Stimulated activated CD8-positive, alpha-beta memory T cell treated with anti-CD3 and anti-CD28 coated beads, Interleukin-4, amount 100 ng/mL, for 48 hours (primary cell): ENCODE data around the gene FAM13A.
"Not testable (repeated sequence)": the region's sequence is repeated elsewhere in the genome, so short reads cannot be mapped to it uniquely, and the experiment has no call there.

Experiments used
- DNase-seq: peaks from one replicate; pipeline ENCODE4 v3.0.0-alpha.2; 2020

Gene FAM13A

GRCh38 chr4:89039730-89040338 is 17.2 kb downstream of the FAM13A start:
- no peak for DNase-seq

DNA sequence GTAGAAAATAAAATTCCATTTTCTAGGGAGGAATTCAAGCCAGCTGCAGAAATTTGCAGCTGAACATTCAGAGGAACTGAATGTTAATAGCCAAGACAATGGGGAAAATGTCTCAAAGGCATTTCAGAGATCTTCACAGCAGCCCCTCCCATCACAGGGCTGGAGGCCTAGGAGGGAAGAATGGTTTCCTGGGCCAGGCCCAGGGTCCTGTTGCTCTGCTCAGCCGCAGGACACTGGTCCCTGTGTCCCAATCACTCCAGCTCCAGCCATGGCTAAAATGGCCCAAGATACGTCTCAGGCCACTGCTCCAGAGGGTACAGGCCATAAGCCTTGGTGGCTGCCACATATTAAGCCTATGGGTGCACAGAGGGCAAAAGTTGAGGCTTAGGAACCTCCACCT is 20.4 kb downstream of the FAM13A start:
- no peak for DNase-seq

GRCh38 chr4:89031272-89031671 is 25.7 kb downstream of the FAM13A start:
- DNase-seq = no peak

DNA sequence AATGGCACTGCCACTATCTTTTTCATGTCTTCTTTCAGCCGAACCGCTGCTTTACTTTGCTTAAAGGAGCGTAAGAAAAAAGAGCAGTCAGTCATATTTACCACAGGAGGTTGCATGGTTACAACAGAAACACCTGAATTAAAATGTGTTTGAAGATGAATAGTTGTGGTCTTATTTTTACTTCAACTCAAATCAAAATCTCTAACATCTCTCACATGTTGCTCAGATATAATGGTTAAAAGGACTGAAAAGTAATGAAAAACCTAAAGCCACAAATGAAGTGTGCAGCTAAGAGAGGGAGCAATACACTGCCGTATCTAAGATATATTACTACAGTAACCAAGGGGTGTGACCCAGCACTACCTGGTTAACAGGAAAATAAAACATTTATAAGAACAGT is 27.4 kb downstream of the FAM13A start:
- DNase-seq = no peak

GRCh38 chr4:89026542-89026941 is 30.4 kb downstream of the FAM13A start:
- no peak for DNase-seq

DNA sequence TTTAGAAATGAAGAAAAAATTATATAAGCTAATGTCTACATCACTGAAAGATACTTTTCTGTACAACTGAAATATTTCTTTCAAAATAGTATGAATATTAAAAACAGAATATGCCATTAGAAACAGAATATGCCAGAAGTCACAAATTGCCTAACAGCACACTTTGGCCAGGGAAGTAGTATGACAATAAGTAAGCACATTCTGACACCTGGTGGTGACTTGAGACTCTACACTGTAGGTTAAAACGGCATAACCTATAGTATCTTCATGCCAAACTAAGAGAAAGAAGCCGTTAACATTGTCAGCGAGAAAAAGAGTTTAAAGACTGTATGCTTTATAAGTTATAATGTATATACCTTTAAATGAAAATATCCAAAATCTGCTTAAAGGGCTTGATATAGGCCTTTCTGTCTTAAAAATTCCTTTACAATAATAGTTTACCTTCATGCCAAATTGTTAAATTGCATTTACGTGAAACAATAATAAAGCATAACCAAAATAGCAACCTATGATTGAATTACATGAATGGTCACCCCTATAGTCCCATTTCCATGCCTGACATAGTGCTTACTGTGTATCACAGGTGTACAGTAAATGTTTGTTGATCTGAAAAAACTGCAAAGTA is 32.8 kb downstream of the FAM13A start:
- peak; percentile 41 for DNase-seq

DNA sequence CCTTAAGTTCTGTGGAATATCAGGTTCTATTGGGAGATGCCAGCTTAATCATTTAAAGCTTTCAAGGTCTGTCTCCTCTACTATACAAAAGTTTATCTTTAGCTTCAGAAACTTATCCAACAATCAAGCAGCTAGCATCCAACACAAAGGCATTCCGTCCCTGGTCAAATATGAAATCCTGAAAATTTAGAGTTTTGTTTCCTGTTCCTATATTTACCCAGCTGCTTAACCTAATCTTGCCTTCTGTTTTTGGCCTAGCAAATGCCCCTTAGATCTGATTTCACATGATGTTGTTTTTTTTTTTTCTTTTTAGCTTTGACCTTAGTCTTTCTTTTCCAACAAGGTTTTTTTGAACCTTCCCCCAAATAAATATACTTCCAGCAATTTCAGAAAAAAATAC is 33.8 kb downstream of the FAM13A start:
- DNase-seq = no peak

- DNase-seq = no peak
These were observed 34.4 kb downstream of the FAM13A start for GRCh38 chr4:89022426-89023128.

- no peak for DNase-seq
These were observed 35.3 kb downstream of the FAM13A start for GRCh38 chr4:89021684-89022083.

DNA sequence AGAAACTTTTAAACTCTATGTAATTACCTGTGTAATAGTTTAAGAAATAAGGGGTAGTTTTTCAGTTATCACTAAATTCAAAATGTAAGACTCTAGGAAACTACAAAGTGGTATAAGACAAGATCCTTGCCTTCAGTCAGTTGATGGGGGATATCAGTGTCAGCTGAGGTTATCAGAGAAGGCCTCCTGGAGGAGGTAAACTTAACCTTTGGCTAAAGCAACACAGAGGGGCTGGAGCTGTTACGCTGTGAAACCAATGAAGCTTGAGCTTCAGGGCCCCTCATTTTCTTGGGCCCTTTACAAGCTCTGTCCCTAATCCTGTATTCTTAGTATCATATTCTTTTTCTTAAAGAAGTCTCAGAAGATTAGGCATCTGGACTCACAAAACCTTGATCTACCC is 35.9 kb downstream of the FAM13A start:
- DNase-seq = no peak

GRCh38 chr4:89014897-89015296 is 42.1 kb downstream of the FAM13A start:
- not testable (repeated sequence) for DNase-seq

GRCh38 chr4:89009761-89010369 is 47.1 kb downstream of the FAM13A start:
- no peak for DNase-seq

DNA sequence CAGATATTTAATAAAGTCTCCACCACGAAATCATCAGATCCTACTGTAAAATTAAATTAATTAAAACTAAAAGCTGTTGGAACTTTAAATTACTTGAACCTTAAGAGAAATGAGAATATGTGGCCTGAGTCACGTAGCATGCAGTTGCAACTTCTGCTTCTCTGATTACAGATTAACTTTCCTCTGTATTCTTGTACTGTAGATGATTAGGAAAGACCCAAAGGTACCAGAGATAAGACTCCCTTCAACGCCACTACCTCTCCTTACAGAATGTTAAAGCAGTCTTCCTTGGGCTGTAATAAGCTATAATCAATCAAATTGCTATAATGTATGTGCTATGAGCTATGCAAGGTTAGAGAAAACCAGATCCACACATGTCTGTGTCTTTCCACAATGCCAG is 47.9 kb downstream of the FAM13A start:
- DNase-seq = no peak

DNA sequence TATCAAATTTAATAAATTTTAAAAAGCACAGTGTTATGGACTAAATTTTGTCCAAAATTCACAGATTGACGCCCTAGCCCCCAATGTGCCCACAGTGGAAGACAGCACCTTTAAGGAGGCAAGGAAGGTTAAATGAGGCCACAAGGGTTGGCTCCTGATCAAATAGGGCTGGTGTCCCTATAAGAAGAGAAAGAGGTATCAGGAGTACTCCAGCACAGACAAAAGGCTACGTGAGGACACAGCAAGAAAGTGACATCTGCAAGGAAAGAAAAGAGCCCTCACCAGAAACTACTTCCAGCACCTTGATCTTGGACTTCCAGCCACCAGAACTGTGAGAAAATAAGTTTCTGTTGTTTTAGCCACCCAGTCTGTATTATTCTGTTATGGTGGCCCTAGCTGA is 48.8 kb downstream of the FAM13A start:
- no peak for DNase-seq

GRCh38 chr4:89007338-89007939 is 49.5 kb downstream of the FAM13A start:
- DNase-seq = no peak

DNA sequence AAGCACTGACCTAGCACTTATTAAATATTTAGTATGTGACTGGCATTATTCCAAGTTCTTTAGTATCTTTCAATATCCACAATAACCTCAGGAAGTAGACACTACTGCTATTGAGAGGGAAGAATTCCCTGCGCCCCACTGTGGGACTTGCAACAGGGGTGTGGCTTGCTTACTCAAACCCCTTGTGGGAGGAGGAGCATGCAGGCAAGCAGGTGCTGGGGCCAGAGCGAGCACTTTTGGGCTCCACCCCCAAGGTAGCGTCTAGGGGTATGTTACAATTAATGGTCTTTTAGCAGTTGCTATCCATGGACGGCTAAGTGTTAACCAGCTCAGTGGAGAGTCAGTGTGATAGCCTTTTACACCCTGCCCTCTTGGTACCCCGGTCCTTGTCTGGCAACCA is 50.7 kb downstream of the FAM13A start:
- no peak for DNase-seq

- not testable (repeated sequence) for DNase-seq
These were observed 51.9 kb downstream of the FAM13A start for GRCh38 chr4:89005066-89005465.

DNA sequence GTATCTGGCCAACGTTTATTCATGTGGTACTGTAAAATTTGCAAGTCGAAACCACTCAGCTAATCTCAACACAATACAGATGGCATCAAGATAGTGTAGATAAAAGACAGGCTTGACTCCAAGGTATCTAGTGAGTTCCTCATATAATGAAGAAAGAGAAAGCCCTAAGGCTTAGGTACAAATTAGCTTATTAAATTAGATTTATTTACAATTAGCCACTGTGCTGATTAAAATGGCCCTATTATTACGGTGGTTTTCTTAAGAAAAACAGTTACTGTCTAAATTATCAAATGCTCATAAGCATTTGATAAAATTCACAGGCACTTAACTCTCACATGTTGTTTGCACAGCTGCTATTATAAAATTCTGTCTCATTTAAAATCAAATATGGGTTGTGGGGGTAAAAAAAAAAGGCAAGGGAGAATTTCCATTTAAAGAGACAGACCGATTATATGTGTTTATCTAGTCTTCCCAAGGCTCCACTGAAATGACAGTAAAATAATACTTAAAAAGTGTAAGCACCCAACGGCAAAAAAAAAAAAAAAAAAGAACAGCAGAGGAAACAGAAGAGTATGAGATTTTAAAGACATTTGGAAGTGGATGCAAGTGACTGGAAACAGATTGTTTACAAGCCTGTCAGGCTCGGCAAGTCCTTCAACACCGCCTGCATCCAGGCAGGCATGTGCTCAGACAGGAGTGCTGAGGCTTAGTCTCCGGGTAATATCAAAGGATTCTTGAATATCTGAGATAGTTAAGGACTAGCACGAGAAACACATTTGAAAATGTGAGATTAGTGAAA is 55.1 kb downstream of the FAM13A start:
- no peak for DNase-seq

- no peak for DNase-seq
These were observed 56.1 kb downstream of the FAM13A start for GRCh38 chr4:89000844-89001360.

- DNase-seq = no peak
These were observed 56.6 kb downstream of the FAM13A start for GRCh38 chr4:89000382-89000781.

DNA sequence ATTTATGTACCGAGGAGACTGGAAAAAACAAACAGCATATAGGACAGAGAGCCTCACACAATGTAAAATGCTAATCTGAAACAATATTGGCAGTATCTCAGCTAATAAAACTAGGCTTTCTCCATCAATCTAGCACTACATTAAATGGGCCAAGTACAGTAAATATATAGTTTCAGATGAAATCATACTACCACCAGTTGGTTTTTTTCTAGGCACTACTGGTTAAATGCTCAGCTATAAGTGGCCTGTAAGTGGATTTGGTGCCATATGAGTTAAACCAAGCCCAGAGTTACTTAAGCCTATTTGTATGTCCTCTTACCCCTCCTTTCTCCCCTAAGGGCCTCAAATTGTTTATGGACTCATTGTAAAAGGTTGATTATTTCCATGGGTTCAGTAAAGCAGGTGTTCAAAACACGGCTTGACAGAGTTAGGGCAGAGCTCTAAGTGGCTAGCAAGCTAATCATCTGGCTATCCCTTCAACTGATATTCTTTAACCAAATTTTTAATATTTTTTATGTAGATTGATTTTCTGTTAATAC is 57.5 kb downstream of the FAM13A start:
- no peak for DNase-seq

GRCh38 chr4:88998891-88999290 is 58.1 kb downstream of the FAM13A start:
- no peak for DNase-seq
